Measurements from ENCODE around the gene PCYOX1L. TPM values are rescaled to one million over a fixed set of nuclear protein-coding genes. Genes with fewer than 3 reads are reported as not detected.

Gene PCYOX1L
- total RNA-seq (2021) = 15.3 and 16.5 TPM in 2 replicates
- long read RNA-seq, full-length matches to known transcripts = 157 of 171 reads
- long read RNA-seq, partial matches to known transcripts = 3 of 171 reads
- long read RNA-seq, other reads (novel, unspliced or antisense) = 11 of 171 reads

- H3K27me3 ChIP-seq (ENCODE audit: insufficient read depth, low read length) = no peaks in the 10 kb centered on the region
- no peaks in the 10 kb centered on the region for H3K79me2 ChIP-seq (ENCODE audit: insufficient read depth, low read length)
- no peaks in the 10 kb centered on the region; the same call in 1 of the 2 replicates for H3K4me1 ChIP-seq (ENCODE audit: insufficient read depth, low read length)
- no peaks in the 10 kb centered on the region for H3K79me1 ChIP-seq (ENCODE audit: insufficient read depth, low read depth, low read length, poor library complexity, severe bottlenecking)
- H2AK5ac ChIP-seq (ENCODE audit: insufficient read length, low read length) = no peak within 1 kb of the TSS
- no peak within 1 kb of the TSS for H3K4ac ChIP-seq (ENCODE audit: low read depth, low read length)
- no peak within 1 kb of the TSS for H4K91ac ChIP-seq (ENCODE audit: insufficient read length, low read depth, low read length)
- no peak within 1 kb of the TSS for H2AFZ ChIP-seq (ENCODE audit: low read length)
- no peak within 1 kb of the TSS for H4K8ac ChIP-seq (replicated peaks; ENCODE audit: insufficient read length, low read depth, low read length)
- no peak within 1 kb of the TSS for H3K23ac ChIP-seq (ENCODE audit: insufficient read length, low read depth, low read length)
- H2BK5ac ChIP-seq (ENCODE audit: insufficient read length, low read length) = no peak within 1 kb of the TSS
- no peak within 1 kb of the TSS for H3K56ac ChIP-seq (ENCODE audit: insufficient read length, low read depth, low read length)
- no peak within 1 kb of the TSS for H3K27ac ChIP-seq (ENCODE audit: insufficient read length, low read depth, low read length)
- no peak within 1 kb of the TSS for H3K14ac ChIP-seq (ENCODE audit: insufficient read depth, low read length)
- no peak within 1 kb of the TSS for H2BK15ac ChIP-seq (ENCODE audit: low read depth, low read length)
- WGBS (ENCODE audit: extremely low coverage, insufficient read length, low lambda C conversion rate) = no CpG with 5 or more reads among the region's 61 CpGs
- no peak within 1 kb of the TSS for H2BK12ac ChIP-seq (ENCODE audit: insufficient read length, low read depth, low read length)
- H3K9me3 ChIP-seq (ENCODE audit: control insufficient read depth, low read depth, low read length) = no peaks in the 10 kb centered on the region
- no peak within 1 kb of the TSS for H2BK20ac ChIP-seq (ENCODE audit: low read depth, low read length, poor library complexity, severe bottlenecking)
- H3K9ac ChIP-seq (ENCODE audit: extremely low read depth, insufficient read length, low read length) = peak within 1 kb of the TSS; percentile 16
- TF ChIP-seq CTCF (conservative IDR thresholded peaks at IDR 0.05) = no peak
- H3K27me3 Mint-ChIP-seq (ENCODE audit: low read depth) = peaks cover 4% of the 10 kb centered on the region; the same call in 1 of the 2 replicates
- peaks cover 4% of the 10 kb centered on the region for H3K23me2 ChIP-seq (ENCODE audit: insufficient read length, low read depth, low read length, poor library complexity, severe bottlenecking)
- H2BK120ac ChIP-seq (ENCODE audit: low read depth, low read length, poor library complexity, severe bottlenecking) = no peak within 1 kb of the TSS
- no peaks in the 10 kb centered on the region for H3K9me3 Mint-ChIP-seq
- H4K20me1 ChIP-seq (ENCODE audit: control insufficient read depth, insufficient read depth, insufficient read length) = no peaks in the 10 kb centered on the region
- peak within 1 kb of the TSS; percentile 75 for H3K4me2 ChIP-seq (ENCODE audit: insufficient read depth, insufficient read length, low read length)
- peak; percentile 98 for DNase-seq
- peaks cover 18% of the 10 kb centered on the region in 2 experiments for H3K4me1 Mint-ChIP-seq
- H4K5ac ChIP-seq (ENCODE audit: insufficient read length, low read depth, low read length) = no peak within 1 kb of the TSS
- peak within 1 kb of the TSS in 1 of 3 experiments; percentile 70; a peak in 2 of 7 replicates for H3K27ac Mint-ChIP-seq
- H3T11ph ChIP-seq (ENCODE audit: low read length) = no peak within 1 kb of the TSS
- H3K18ac ChIP-seq (ENCODE audit: insufficient read length, low read depth, low read length) = no peak within 1 kb of the TSS
- H3K4me3 Mint-ChIP-seq = peak within 1 kb of the TSS; percentile 93 to 97
- H3K36me3 Mint-ChIP-seq (ENCODE audit: insufficient read depth in 1 of 3, low read depth in 3 of 3) = peaks cover 4 to 32% (median 17%) of the 10 kb centered on the region in 3 experiments; a peak in 6 of 7 replicates
Measured at GRCh38 chr5:149357370-149358293, at the start of gene PCYOX1L. TSS of gene PCYOX1L (plus strand) at chr5:149358046. CDS start at chr5:149358069, 23 bp downstream.

All from H9 (cell line).